Erythroblast (primary cell): ENCODE data around the gene CEP85.

Source experiments
- GATA1 ChIP-seq: IDR thresholded peaks from 2 replicates; pipeline ENCODE4 v1.6.1; 2011; ENCODE audit warnings: low read depth, mild to moderate bottlenecking, control low read depth, low read length, moderate library complexity
- POLR2A ChIP-seq: IDR thresholded peaks from 2 replicates; pipeline ENCODE4 v1.6.1; 2011; ENCODE audit warnings: mild to moderate bottlenecking, low read length

- no peak for TF ChIP-seq POLR2A
- TF ChIP-seq GATA1: no peak
Measured at GRCh38 chr1:26283871-26284596, 50.0 kb downstream of the CEP85 start.
